CD4-positive, alpha-beta memory T cell (primary cell): ENCODE data around the gene PRSS53. TPM values are rescaled to one million over a fixed set of nuclear protein-coding genes. Genes with fewer than 3 reads are reported as not detected.

Experiments
- CTCF ChIA-PET: fragments of 350-600 bp; sonication (Branson Sonifier 250); formaldehyde crosslinking; loops from one replicate; lab custom pipeline; 2021; ENCODE audit warnings: inconsistent platforms; ENCODE audit not compliant: partially characterized antibody; lab: Charles Lee
- POLR2A ChIA-PET: fragments of 350-600 bp; sonication (Branson Sonifier 250); formaldehyde crosslinking; loops from one replicate; lab custom pipeline; 2021; ENCODE audit not compliant: partially characterized antibody; lab: Charles Lee
- DNase-seq, 5 donors: peaks; one replicate each; pipeline versions ENCODE4 v3.0.0 to v3.0.0-alpha.2; 2020 to 2022; ENCODE audit warnings: mixed read lengths in 1 of 5
- H3K27ac ChIP-seq: one replicate; pipeline ENCODE4 v1.7.0; 2013; ENCODE audit warnings: low read depth, low read length
- H3K27me3 ChIP-seq: 2 replicates; pipeline ENCODE4 v1.7.0; 2013; ENCODE audit warnings: mild to moderate bottlenecking, low read length, moderate library complexity; ENCODE audit not compliant: insufficient read depth
- H3K36me3 ChIP-seq: 2 replicates; pipeline ENCODE4 v1.7.0; 2013; ENCODE audit warnings: mild to moderate bottlenecking, low read length, moderate library complexity; ENCODE audit not compliant: insufficient read depth
- H3K4me1 ChIP-seq: 2 replicates; pipeline ENCODE4 v1.7.0; 2013; ENCODE audit warnings: mild to moderate bottlenecking, low read length, moderate library complexity; ENCODE audit not compliant: insufficient read depth
- H3K4me3 ChIP-seq, 2 donors: one replicate each; pipeline ENCODE4 v1.7.0; 2013; ENCODE audit warnings: low read length in 2 of 2, mild to moderate bottlenecking in 1 of 2
- H3K9me3 ChIP-seq, 2 donors: one replicate each; pipeline ENCODE4 v1.7.0; 2013; ENCODE audit warnings: low read length in 2 of 2, control low read depth in 1 of 2; ENCODE audit not compliant: control insufficient read depth in 1 of 2
- H3K27ac Mint-ChIP-seq, 7 donors: one replicate each; pipeline ENCODE4 v1.8.0; 2020 to 2021; ENCODE audit warnings: mixed read lengths in 7 of 7, mild to moderate bottlenecking in 6 of 7, inconsistent platforms in 3 of 7, moderate library complexity in 3 of 7
- H3K27me3 Mint-ChIP-seq, 2 donors: one replicate each; pipeline ENCODE4 v1.8.0; 2020 to 2021; ENCODE audit warnings: mixed read lengths in 2 of 2
- H3K36me3 Mint-ChIP-seq, 2 donors: one replicate each; pipeline ENCODE4 v1.8.0; 2020 to 2021; ENCODE audit warnings: mixed read lengths in 2 of 2, inconsistent platforms in 1 of 2, mild to moderate bottlenecking in 1 of 2
- H3K4me1 Mint-ChIP-seq, 4 donors: one replicate each; pipeline ENCODE4 v1.8.0; 2020 to 2021; ENCODE audit warnings: mixed read lengths in 4 of 4, mild to moderate bottlenecking in 1 of 4
- H3K4me3 Mint-ChIP-seq, 8 donors: one replicate each; pipeline ENCODE4 v1.8.0; 2020 to 2021; ENCODE audit warnings: mixed read lengths in 8 of 8, mild to moderate bottlenecking in 7 of 8, moderate library complexity in 6 of 8, inconsistent platforms in 3 of 8
- H3K9me3 Mint-ChIP-seq, 8 donors: one replicate each; pipeline ENCODE4 v1.8.0; 2020 to 2021; ENCODE audit warnings: mixed read lengths in 8 of 8, mild to moderate bottlenecking in 5 of 8, inconsistent platforms in 3 of 8, moderate library complexity in 1 of 8
- intact Hi-C: fragments of 100-400 bp; cut with micrococcal nuclease; formaldehyde crosslinking; loops from one replicate; pipeline ENCODE4 v1.15.1; 2023
- polyA plus RNA-seq, 2 donors: library from polyadenylated mRNA; unstranded; fragments of 300-500 nt; fragmentation: Illumina TruSeq; gene quantifications; one replicate each; pipeline ENCODE4 v1.2.3, GENCODE V29; 2021
- total RNA-seq, 2 experiments: library from RNA; stranded (reverse); gene quantifications; one replicate each; pipeline ENCODE4 v1.2.3, GENCODE V29; 2021

The PRSS53 gene
- total and polyA plus RNA-seq, 4 experiments from 2014 or later = 0.43 to 13.5 (median 7.0) TPM

- Histone ChIP-seq H3K4me1 (peaks cover 27% of the 10 kb centered on the region), H3K36me3 (peaks cover 24% of the 10 kb centered on the region), H3K27me3 (no peaks in the 10 kb centered on the region), H3K4me3 (peak overlapping the region; percentile 81 to 86), H3K27ac (peak overlapping the region; percentile 87), H3K9me3 (no peaks in the 10 kb centered on the region)
- H3K27me3 Mint-ChIP-seq = peaks cover 0 to 2% of the 10 kb centered on the region in 2 donors
- H3K9me3 Mint-ChIP-seq = peaks cover 0 to 2% (median 0%) of the 10 kb centered on the region in 8 donors
- intact Hi-C loops = no loop called here
- peak overlapping the region; percentile 92 to 99 (median 97) for H3K4me3 Mint-ChIP-seq
- peaks cover 24 to 58% (median 35%) of the 10 kb centered on the region in 4 donors for H3K4me1 Mint-ChIP-seq
- DNase-seq = peak; percentile 84 to 91 (median 84)
- H3K27ac Mint-ChIP-seq = peak overlapping the region; percentile 93 to 99 (median 98)
- CTCF ChIA-PET = interaction anchor here (0.9 to 1.9 kb wide), 6 partner anchors 44 to 124 kb away, joined by 3 to 10 read pairs (median 4); partner anchors contain the start of genes HSD3B7 and KAT8
- H3K36me3 Mint-ChIP-seq = peaks cover 6 to 45% of the 10 kb centered on the region in 2 donors
- POLR2A ChIA-PET = interaction anchor here (0.8 to 4.2 kb wide), 37 partner anchors 9 to 800 kb away, joined by 3 to 74 read pairs (median 5); partner anchors contain the start of genes ARMC5, BCKDK, FBRS and FUS
Observed at GRCh38 chr16:31073142-31073969, 15.4 kb downstream of the PRSS53 start.

DNA sequence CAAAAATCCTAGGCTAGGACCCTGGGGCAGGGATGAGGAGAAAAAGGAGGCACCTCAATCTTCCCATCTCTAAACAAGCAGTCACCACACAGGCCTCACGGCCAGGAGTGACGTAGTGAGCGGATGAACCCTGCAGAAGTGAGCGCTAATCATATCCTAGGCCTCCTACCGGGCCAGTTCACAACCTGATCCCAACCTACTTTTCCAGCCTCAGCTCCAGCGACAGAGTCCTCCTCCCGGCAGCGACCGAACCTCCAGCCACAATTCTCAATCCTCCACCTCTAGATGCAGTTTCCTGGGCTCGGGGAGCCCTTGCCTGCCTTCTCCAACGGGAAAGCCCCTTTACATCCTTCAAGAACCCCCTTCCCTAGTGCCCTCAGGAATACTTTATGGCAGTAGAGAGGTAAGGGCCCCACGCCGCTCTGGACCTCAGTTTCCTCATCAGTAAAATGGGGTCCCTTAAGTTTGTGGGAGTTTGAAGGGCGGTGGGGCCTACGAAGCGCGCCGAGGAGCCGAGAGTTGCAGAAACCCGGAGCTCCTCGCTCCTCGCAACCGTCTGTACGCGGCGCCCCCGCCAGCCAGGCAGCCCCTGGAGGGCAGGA lies 16.1 kb downstream of the PRSS53 start:
- peaks cover 0 to 2% (median 0%) of the 10 kb centered on the region in 8 donors for H3K9me3 Mint-ChIP-seq
- H3K4me3 Mint-ChIP-seq = peak overlapping the region; percentile 92 to 99 (median 97)
- DNase-seq = peak in 3 of 5 donors; percentile 22 to 47 (median 22)
- peaks cover 17% of the 10 kb centered on the region for H3K36me3 ChIP-seq
- H3K36me3 Mint-ChIP-seq = peaks cover under 1 to 38% of the 10 kb centered on the region in 2 donors
- no peaks in the 10 kb centered on the region for H3K27me3 ChIP-seq
- peaks cover 24 to 54% (median 37%) of the 10 kb centered on the region in 4 donors for H3K4me1 Mint-ChIP-seq
- peaks cover 0 to 2% of the 10 kb centered on the region in 2 donors for H3K27me3 Mint-ChIP-seq
- peak overlapping the region; percentile 93 to 98 (median 95) for H3K27ac Mint-ChIP-seq
- H3K4me3 ChIP-seq = peak overlapping the region; percentile 81 to 86
- H3K9me3 ChIP-seq = no peaks in the 10 kb centered on the region
- intact Hi-C loops = no loop called here
- H3K27ac ChIP-seq = peak overlapping the region; percentile 87
- ChIA-PET POLR2A (interaction anchor here (1.0 to 4.2 kb wide), 18 partner anchors 8 to 796 kb away, joined by 3 to 74 read pairs (median 10); partner anchors contain the start of genes ARMC5, FUS, HSD3B7 and KAT8), CTCF (interaction anchor here (0.9 to 1.9 kb wide), 2 partner anchors 70 to 137 kb away, joined by 3 to 10 read pairs; no protein-coding TSS in a partner anchor)
- peaks cover 27% of the 10 kb centered on the region for H3K4me1 ChIP-seq

GRCh38 chr16:31071861-31072260 lies 16.9 kb downstream of the PRSS53 start:
- POLR2A ChIA-PET = interaction anchor here (3.0 to 3.9 kb wide), 2 partner anchors 37 to 70 kb away, joined by 67 to 74 read pairs; partner anchors contain the start of gene STX4
- H3K4me1 Mint-ChIP-seq = peaks cover 27 to 60% (median 39%) of the 10 kb centered on the region in 4 donors
- CTCF ChIA-PET = interaction anchor here (0.9 to 1.5 kb wide), 2 partner anchors 45 to 136 kb away, joined by 3 to 4 read pairs; partner anchors contain the start of gene KAT8
- H3K4me3 Mint-ChIP-seq = peak overlapping the region; percentile 92 to 99 (median 97)
- H3K27me3 Mint-ChIP-seq = peaks cover 0 to 2% of the 10 kb centered on the region in 2 donors
- H3K9me3 Mint-ChIP-seq = peaks cover 0 to 2% (median 0%) of the 10 kb centered on the region in 8 donors
- intact Hi-C loops = no loop called here
- no peak for DNase-seq
- no peaks in the 10 kb centered on the region for H3K27me3 ChIP-seq
- no peaks in the 10 kb centered on the region for H3K9me3 ChIP-seq
- peaks cover 10% of the 10 kb centered on the region for H3K36me3 ChIP-seq
- peaks cover 0 to 33% of the 10 kb centered on the region in 2 donors for H3K36me3 Mint-ChIP-seq
- H3K27ac ChIP-seq = peak overlapping the region; percentile 87
- H3K4me1 ChIP-seq = peaks cover 27% of the 10 kb centered on the region
- peak overlapping the region in 1 of 2 donors; percentile 81 for H3K4me3 ChIP-seq
- H3K27ac Mint-ChIP-seq = peak overlapping the region; percentile 93 to 98 (median 95)

GRCh38 chr16:31067342-31067741 lies 21.4 kb downstream of the PRSS53 start:
- Histone ChIP-seq H3K4me3 (no peak overlapping the region), H3K27me3 (no peaks in the 10 kb centered on the region), H3K4me1 (peaks cover 46% of the 10 kb centered on the region), H3K36me3 (no peaks in the 10 kb centered on the region), H3K27ac (no peak overlapping the region), H3K9me3 (no peaks in the 10 kb centered on the region)
- intact Hi-C loops = no loop called here
- H3K27me3 Mint-ChIP-seq = no peaks in the 10 kb centered on the region
- no peak for DNase-seq
- peaks cover 36 to 70% (median 56%) of the 10 kb centered on the region in 4 donors for H3K4me1 Mint-ChIP-seq
- no peaks in the 10 kb centered on the region for H3K9me3 Mint-ChIP-seq
- POLR2A ChIA-PET = no interaction called here
- H3K36me3 Mint-ChIP-seq = peaks cover 6 to 9% of the 10 kb centered on the region in 2 donors
- H3K4me3 Mint-ChIP-seq = no peak overlapping the region
- H3K27ac Mint-ChIP-seq = peak overlapping the region in 1 of 7 donors; percentile 51
- CTCF ChIA-PET = interaction anchor here (1.1 kb wide), 1 partner anchor 75 kb away, joined by 3 read pairs; no protein-coding TSS in a partner anchor

DNA sequence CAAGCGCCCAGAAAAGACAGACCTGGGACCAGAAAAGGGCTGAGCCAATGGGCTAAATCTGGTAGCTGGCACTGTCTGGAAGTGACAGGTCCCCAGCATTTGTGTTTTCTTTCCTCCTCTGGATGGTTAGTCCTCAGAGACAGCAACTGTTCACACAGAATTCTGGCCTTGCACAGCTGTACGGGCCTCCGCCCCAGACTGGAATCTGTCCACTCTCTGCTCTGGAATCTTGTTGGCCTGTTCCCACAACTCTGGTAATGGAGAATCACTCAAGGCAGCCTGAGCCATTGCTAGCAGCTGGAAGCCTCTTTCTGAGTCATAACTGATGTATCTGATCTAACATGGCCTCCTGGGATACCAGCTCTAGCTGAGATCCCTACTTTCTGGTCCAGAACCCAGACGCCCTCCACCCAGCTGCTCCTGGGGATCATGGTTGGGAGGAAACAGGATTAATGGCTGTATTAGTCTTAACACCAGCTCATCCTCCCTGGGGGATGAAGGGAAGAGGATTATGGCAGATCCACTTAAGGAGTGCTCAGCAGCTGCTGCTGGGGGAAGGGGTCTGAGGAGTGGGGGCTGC lies 23.8 kb downstream of the PRSS53 start:
- no peaks in the 10 kb centered on the region for H3K27me3 Mint-ChIP-seq
- Histone ChIP-seq H3K36me3 (no peaks in the 10 kb centered on the region), H3K4me3 (no peak overlapping the region), H3K9me3 (no peaks in the 10 kb centered on the region), H3K27ac (peak overlapping the region; percentile 9), H3K27me3 (no peaks in the 10 kb centered on the region), H3K4me1 (peaks cover 47% of the 10 kb centered on the region)
- no peaks in the 10 kb centered on the region for H3K9me3 Mint-ChIP-seq
- ChIA-PET CTCF (no interaction called here), POLR2A (interaction anchor here (0.9 to 3.0 kb wide), 3 partner anchors 9 to 115 kb away, joined by 3 to 23 read pairs (median 5); partner anchors contain the start of genes FUS, ZNF646 and ZNF668)
- peaks cover 29 to 70% (median 52%) of the 10 kb centered on the region in 4 donors for H3K4me1 Mint-ChIP-seq
- H3K27ac Mint-ChIP-seq = peak overlapping the region in 6 of 7 donors; percentile 71 to 89 (median 84)
- intact Hi-C loops = no loop called here
- peaks cover 10 to 14% of the 10 kb centered on the region in 2 donors for H3K36me3 Mint-ChIP-seq
- DNase-seq = no peak
- peak overlapping the region; percentile 72 to 92 (median 84) for H3K4me3 Mint-ChIP-seq

DNA sequence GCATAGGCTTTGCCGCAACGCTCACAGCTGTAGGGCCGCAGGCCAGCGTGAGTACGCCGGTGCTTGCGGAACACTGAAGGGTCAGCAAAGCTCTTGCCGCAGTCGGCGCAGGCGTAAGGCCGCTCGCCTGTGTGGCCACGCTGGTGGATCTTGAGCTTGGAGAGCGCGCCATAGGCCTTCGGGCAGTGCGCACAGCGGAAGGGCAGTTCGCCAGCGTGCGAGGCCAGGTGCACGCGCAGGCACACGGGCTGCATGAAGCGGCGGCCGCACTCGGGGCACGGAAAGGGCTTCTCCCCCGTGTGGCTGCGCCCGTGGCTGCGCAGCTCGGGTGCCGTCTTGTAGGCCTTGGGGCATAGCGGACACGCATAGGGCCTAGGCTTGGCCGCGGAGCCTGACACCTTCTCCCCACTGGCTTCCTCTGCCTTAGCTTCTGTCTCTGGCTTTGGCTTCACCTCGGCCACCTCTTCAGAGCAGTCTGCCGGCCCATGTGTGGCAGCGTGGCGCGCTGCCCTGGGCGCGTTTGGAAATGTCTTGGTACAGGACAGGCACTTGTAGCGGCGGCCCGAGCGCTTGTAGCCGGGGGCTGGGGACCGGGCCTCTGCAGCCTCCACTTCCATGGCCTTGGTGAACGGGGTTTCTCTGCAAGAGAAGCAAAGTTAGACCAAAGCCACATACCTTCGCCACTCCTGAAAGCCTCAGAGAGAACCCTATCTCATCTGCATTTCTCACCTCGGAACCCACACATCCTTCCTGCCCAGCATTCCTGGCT lies 24.7 kb downstream of the PRSS53 start:
- H3K27ac Mint-ChIP-seq = peak overlapping the region; percentile 77 to 89 (median 85)
- Histone ChIP-seq H3K36me3 (no peaks in the 10 kb centered on the region), H3K4me1 (peaks cover 47% of the 10 kb centered on the region), H3K27ac (peak overlapping the region; percentile 9), H3K9me3 (no peaks in the 10 kb centered on the region), H3K4me3 (no peak overlapping the region), H3K27me3 (no peaks in the 10 kb centered on the region)
- ChIA-PET CTCF (no interaction called here), POLR2A (interaction anchor here (1.1 to 3.0 kb wide), 2 partner anchors 10 to 116 kb away, joined by 5 to 23 read pairs; partner anchors contain the start of genes FUS, ZNF646 and ZNF668)
- no peaks in the 10 kb centered on the region for H3K27me3 Mint-ChIP-seq
- H3K4me1 Mint-ChIP-seq = peaks cover 26 to 66% (median 48%) of the 10 kb centered on the region in 4 donors
- H3K4me3 Mint-ChIP-seq = peak overlapping the region; percentile 72 to 92 (median 84)
- DNase-seq = peak; percentile 25 to 39 (median 30)
- H3K9me3 Mint-ChIP-seq = no peaks in the 10 kb centered on the region
- H3K36me3 Mint-ChIP-seq = peaks cover 12 to 18% of the 10 kb centered on the region in 2 donors
- intact Hi-C loops = no loop called here
